Left cardiac atrium (tissue), 4 donors: ENCODE results near the gene LIPA. TPM values are rescaled to one million over a fixed set of nuclear protein-coding genes. Genes with fewer than 3 reads are reported as not detected.
A peak's percentile ranks its signal among the peaks of the same experiment; 100 is the strongest.
"Not testable (repeated sequence)": the region's sequence is repeated elsewhere in the genome, so short reads cannot be mapped to it uniquely, and the experiment has no call there.

Experiments used
- ATAC-seq, 2 donors: fragments of 200-7000 bp; cut with Tn5 transposase; one replicate each; pipeline ENCODE4 v1.9.1; 2020; ENCODE audit warnings: mild to moderate bottlenecking in 2 of 2, moderate library complexity in 2 of 2
- DNase-seq: peaks from one replicate; pipeline ENCODE4 v3.0.0-alpha.2; 2020
- intact Hi-C, 2 donors: fragments of 100-400 bp; cut with DNase I; formaldehyde crosslinking; loops; one replicate each; pipeline versions ENCODE4 v1.14.1 to v1.15.1; 2022 to 2023
- total RNA-seq, 2 donors: library from RNA; stranded (reverse); fragmentation: NEBNext Ultra II Directional; extraction: Animal tissue kit (Norgen Biotek cat#: 25700); gene quantifications; one replicate each; pipeline ENCODE4 v1.2.1, GENCODE V29; 2021
- donor health status: DM: no; HTN: yes; CAD: no.
- donor health status: DM: no; HTN: yes; CAD: no; lungs with severe emphysema.
- donor health status: DM: yes; HTN: yes; CAD: no.
- donor health status: Dilated cardiomyopathy.

LIPA gene
- total RNA-seq, 2 donors from 2014 or later, result 35.8 to 45.7 TPM

DNA sequence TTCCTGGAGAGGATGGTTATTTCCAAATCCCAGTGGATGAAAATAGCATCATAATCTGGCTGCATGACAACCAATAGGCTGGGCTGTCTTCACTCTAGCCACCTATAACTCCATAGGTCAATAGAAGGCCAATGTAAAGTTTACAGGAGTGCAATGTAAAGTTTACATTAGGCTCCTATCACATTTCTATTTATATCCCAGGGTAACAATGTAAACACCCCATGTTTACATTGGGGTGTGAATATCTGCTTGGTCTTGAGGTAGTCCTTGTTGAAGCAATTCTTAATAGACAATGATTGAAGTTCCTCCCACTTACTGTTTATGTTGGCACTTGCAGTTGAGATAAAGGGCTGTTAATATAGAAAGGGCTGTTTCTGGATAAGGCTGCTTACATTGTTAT is 65.9 kb downstream of the LIPA start:
- DNase-seq (no peak), ATAC-seq (no peak)
- intact Hi-C loops, result no loop called here

DNA sequence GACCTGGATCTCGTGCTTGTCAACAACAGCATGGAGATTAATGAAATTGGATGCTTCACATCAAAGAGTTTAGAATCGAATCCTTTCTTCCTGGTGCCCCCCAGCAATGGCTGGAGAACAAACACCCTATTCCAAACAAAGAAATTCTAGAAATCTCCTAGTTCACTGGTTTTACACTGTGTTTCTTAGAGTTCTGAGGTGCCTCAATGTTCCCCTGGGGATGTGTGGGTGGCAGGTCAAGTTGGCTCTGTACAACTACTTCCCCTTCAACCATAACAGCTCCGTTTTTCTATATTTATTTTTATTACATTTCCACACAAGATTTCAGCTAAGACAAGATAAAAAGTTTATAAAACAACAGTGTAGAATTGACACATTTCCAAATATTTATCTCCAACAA is 66.9 kb downstream of the LIPA start:
- no peak for ATAC-seq
- no peak for DNase-seq
- intact Hi-C loops, result no loop called here

DNA sequence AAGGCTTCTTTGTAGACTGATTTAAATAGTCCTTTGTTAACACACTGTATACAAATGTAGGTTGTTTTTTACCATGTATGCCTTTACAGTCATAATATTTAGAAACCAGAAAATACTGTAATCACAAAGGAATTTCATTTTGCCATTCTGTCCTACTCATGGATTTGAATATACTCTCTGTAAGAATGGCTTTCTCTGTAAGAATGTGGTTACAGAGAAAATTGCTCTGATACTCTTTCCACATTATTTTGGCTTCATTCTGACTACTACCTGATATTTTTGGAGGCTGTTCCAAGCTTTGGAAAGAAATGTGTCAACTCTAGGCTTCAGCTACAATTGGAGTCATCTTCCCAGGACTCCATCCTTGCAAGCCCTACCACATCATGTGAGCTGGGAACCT is 68.0 kb downstream of the LIPA start:
- DNase-seq, result no peak
- intact Hi-C loops, result no loop called here
- no peak for ATAC-seq

DNA sequence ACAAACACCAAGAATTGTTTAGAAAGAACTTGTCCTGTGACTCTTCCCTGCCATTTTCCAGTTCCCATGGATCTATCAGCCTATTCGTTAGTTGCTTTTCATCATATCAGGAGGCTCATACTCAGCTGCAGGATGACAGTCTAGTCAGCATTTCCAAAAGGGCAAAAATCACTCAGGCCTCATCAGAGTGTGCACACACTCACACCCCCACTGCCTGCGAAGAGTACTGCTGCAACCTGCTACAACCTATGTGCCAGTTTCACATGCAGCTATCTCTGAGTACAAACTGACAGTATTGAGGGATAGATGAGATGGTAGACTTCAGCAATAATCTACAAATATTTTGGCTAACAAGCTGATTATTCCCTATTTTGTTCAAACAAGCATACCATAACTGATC is 68.7 kb downstream of the LIPA start:
- DNase-seq (no peak), ATAC-seq (no peak)
- intact Hi-C loops, result no loop called here

- DNase-seq (no peak), ATAC-seq (no peak)
- intact Hi-C loops, result no loop called here
Measured at GRCh38 chr10:89175816-89176215, 75.8 kb downstream of the LIPA start.

DNA sequence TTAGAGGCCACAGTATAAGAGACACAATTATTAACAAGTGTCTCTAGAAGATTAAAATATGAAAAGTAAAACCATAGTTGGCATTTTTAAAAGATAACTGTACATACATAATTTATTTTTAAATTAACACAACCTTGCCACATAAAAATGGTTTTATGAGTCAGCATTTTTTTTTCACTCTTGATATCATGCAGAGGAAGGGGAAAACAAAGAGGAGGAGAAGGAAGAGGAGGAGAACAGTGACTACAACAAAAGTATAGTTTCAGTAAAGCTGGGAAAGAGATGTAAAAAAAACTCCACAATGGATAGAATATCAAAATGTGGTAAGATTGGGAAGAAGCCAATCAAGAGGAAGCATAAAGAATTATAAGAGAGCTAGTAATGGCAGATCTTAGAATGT is 78.5 kb downstream of the LIPA start:
- intact Hi-C loops, result no loop called here
- ATAC-seq (no peak), DNase-seq (no peak)

- no peak for DNase-seq
- intact Hi-C loops, result no loop called here
- no peak for ATAC-seq
Measured at GRCh38 chr10:89171996-89172395, 79.6 kb downstream of the LIPA start.

DNA sequence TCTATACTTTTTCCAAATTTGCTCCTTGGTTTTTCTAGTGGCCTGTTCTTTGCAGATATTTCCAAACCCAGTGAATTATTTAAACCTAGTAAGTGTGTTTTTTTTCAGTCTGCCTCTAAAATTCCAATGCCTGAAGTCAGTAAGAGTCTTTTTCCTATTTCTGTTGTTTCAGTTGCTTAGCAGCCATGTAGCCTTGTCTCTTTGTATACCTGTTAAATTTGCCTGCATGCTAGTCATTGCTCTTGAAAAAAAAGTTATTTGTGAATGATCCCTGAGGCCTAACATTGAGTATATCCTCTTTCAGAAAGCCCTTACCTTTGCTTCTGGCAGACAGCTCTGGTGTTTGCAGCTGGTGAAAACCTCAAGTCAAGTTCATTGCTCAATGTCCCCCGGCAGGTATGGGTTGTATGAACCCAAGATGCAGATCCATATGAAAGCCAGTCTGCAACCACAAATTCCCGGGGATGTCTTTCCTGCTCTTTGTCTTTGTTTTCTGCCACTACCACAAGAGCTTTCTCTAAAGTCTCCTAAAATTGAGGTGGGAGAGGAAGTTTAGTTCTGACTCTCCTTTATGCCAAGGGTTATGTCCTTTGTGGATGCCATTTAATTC is 80.2 kb downstream of the LIPA start:
- DNase-seq, result no peak
- intact Hi-C loops, result no loop called here
- ATAC-seq, result no peak

DNA sequence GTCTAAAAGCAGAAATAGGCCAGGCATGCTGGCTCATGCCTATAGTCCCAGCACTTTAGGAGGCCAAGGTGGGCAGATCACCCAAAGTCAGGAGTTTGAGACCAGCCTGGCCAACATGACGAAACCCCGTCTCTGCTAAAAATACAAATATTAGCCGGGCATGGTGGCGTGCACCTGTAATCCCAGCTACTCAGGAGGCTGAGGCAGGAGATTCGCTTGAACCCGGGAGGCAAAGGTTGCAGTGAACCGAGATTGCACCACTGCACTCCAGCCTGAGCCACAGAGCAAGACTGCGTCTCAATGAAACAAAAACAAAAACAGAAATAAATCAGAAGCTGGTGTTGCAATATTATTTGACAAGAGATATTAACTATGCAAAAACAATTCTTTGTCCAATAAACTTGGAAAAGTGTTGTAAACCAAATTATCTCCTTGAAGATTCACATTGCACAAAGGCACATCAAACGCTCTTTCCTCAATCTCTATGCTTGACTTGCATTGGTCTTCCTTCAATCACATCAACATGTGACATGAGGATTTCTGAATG is 83.1 kb downstream of the LIPA start:
- ATAC-seq, intact Hi-C loops, DNase-seq: not testable (repeated sequence)

DNA sequence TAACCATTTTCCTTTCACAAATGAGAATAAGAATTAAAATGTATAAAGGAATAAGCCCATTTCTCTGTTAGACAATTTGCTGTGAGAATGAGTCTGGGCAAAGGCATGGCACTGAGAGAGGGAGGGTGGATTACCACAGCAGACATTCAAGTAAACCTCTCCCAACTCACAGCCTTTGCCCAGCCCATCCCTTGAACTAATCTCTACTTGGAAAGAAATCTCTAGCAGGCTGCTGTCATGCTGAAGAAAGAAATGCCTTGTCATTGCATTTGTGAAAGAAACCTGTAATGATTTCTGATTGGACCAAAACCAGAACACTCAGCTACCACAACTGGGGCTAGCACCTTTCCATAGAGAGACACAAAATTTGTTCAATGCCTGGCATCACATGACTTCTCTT is 83.7 kb downstream of the LIPA start:
- intact Hi-C loops, result no loop called here
- ATAC-seq (peak in 1 of 2 donors; percentile 62), DNase-seq (no peak)

- intact Hi-C loops, result no loop called here
- peak in 1 of 2 donors; percentile 33 for ATAC-seq
Measured at GRCh38 chr10:89165923-89166322, 85.7 kb downstream of the LIPA start.

DNA sequence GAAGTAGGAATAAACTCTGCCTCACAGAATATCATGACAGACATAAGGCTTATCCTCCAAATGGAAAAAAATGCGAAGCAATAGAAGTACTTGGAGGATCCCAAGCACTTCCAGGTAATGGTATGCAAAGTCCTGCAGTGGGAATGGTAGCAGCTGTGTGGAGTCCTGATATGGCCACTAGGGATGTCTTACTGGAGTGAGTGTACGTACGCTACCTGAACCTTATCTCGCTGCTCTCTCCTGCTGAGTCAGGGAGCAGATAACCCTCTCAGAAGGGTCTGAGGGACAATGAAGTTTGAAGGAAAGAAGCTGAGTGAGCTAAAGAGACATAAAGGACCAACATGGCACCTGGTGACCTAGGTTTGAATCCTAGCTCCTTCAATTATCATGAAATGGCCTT is 86.7 kb downstream of the LIPA start:
- intact Hi-C loops, result no loop called here
- ATAC-seq (no peak), DNase-seq (no peak)

More at GRCh38 chr10:89165923-89166322, 85.7 kb downstream of the LIPA start:
- DNase-seq, result no peak

DNA sequence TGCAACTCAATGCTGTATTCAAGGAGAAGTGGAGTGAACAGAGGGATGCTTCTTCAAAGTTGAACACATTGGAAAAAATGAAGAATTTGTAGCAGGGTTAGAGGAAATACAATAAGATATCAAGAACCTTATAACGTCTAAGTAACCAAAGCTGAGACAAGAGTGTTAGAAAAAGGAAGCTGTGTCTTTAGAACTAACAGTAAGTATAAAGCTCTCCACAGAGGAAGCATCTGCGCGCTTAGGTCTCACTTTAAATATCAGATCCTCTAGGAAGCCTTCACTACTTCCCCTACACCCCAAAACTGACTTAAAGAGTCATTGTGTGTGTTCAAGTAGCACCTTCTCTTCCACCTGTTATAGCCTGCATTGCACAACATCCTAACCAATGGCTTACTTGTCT is 87.5 kb downstream of the LIPA start:
- DNase-seq (no peak), ATAC-seq (peak; percentile 45 to 49)
- intact Hi-C loops, result no loop called here

Other genes starting within 250 kb of the LIPA start
- 1 to 10 TPM in 1 of 2 donors, under 1 TPM in 1; 0.44 to 1.2 TPM for gene CH25H, start 44.5 kb downstream of the LIPA start, total RNA-seq
- gene IFIT2, start 50.3 kb upstream of the LIPA start, total RNA-seq, result 1 to 10 TPM; 3.5 to 4.6 TPM
- 10 to 100 TPM in 1 of 2 donors, 1 to 10 TPM in 1; 8.6 to 19.9 TPM for gene IFIT3, start 76.2 kb upstream of the LIPA start, total RNA-seq
- gene IFIT1B, start 126.3 kb upstream of the LIPA start, total RNA-seq, result not detected
- 10 to 100 TPM; 15.3 to 20.6 TPM for gene IFIT1, start 140.8 kb upstream of the LIPA start, total RNA-seq
- gene IFIT5, start 162.8 kb upstream of the LIPA start, total RNA-seq, result 10 to 100 TPM; 10.1 to 14.5 TPM